Colon (tissue), 2 donors: ENCODE results near the gene TBC1D12.
"Not testable (repeated sequence)": the region's sequence is repeated elsewhere in the genome, so short reads cannot be mapped to it uniquely, and the experiment has no call there.

Source experiments
- FAIRE-seq: peaks from 2 replicates; lab custom pipeline; 2012; peaks lifted over from hg19 to GRCh38; lab: Jason Lieb, UNC
- donor health status: control.
- donor health status: control.

The TBC1D12 gene

GRCh38 chr10:94546049-94546900 is 143.9 kb downstream of the TBC1D12 start:
- no peak for FAIRE-seq

- FAIRE-seq: no peak
Observed at GRCh38 chr10:94546901-94547185, 144.5 kb downstream of the TBC1D12 start.

- FAIRE-seq: no peak
Observed at GRCh38 chr10:94549221-94549620, 146.9 kb downstream of the TBC1D12 start.

GRCh38 chr10:94567714-94568307 is 165.5 kb downstream of the TBC1D12 start:
- not testable (repeated sequence) for FAIRE-seq

- FAIRE-seq: no peak
Observed at GRCh38 chr10:94571081-94571480, 168.7 kb downstream of the TBC1D12 start.

GRCh38 chr10:94571528-94571927 is 169.2 kb downstream of the TBC1D12 start:
- no peak for FAIRE-seq

- FAIRE-seq: no peak
Observed at GRCh38 chr10:94578790-94579189, 176.4 kb downstream of the TBC1D12 start.

- FAIRE-seq: no peak
Observed at GRCh38 chr10:94583124-94583523, 180.8 kb downstream of the TBC1D12 start.
